NCI-H2029 treated with DMSO at 0.1 percent for 48 hours (cell line): Measurements from ENCODE around the gene BDKRB2.

ENCODE experiments used
- DNase-seq: peaks from one replicate; lab custom pipeline; 2025; lab: John Stamatoyannopoulos, UW

Gene BDKRB2

GRCh38 chr14:96176811-96177211, 27.8 kb upstream of the BDKRB2 start:
- no peak for DNase-seq

GRCh38 chr14:96177766-96178375, 26.8 kb upstream of the BDKRB2 start:
- DNase-seq: no peak

- no peak for DNase-seq
Measured at GRCh38 chr14:96178461-96179321, 25.9 kb upstream of the BDKRB2 start.

GRCh38 chr14:96180043-96180874, 24.4 kb upstream of the BDKRB2 start:
- no peak for DNase-seq

GRCh38 chr14:96181186-96182056, 23.2 kb upstream of the BDKRB2 start:
- no peak for DNase-seq

- DNase-seq: no peak
Measured at GRCh38 chr14:96182546-96182945, 22.1 kb upstream of the BDKRB2 start.

- DNase-seq: no peak
Measured at GRCh38 chr14:96184737-96185136, 19.9 kb upstream of the BDKRB2 start.

GRCh38 chr14:96187216-96188031, 17.2 kb upstream of the BDKRB2 start:
- no peak for DNase-seq

GRCh38 chr14:96189281-96189711, 15.3 kb upstream of the BDKRB2 start:
- DNase-seq: no peak

- no peak for DNase-seq
Measured at GRCh38 chr14:96191353-96191752, 13.3 kb upstream of the BDKRB2 start.

GRCh38 chr14:96191841-96192462, 12.7 kb upstream of the BDKRB2 start:
- peak; percentile 19 for DNase-seq

- no peak for DNase-seq
Measured at GRCh38 chr14:96192975-96193805, 11.4 kb upstream of the BDKRB2 start.

GRCh38 chr14:96194262-96194656, 10.4 kb upstream of the BDKRB2 start:
- no peak for DNase-seq

- no peak for DNase-seq
Measured at GRCh38 chr14:96194657-96195431, 9.8 kb upstream of the BDKRB2 start.

- DNase-seq: no peak
Measured at GRCh38 chr14:96195441-96196081, 9.1 kb upstream of the BDKRB2 start.

GRCh38 chr14:96197163-96197852, 7.3 kb upstream of the BDKRB2 start:
- no peak for DNase-seq

- no peak for DNase-seq
Measured at GRCh38 chr14:96197969-96198368, 6.7 kb upstream of the BDKRB2 start.
